Superior temporal gyrus (tissue), 1 donor: ENCODE results near the gene CA5A.
"Not testable (repeated sequence)": the region's sequence is repeated elsewhere in the genome, so short reads cannot be mapped to it uniquely, and the experiment has no call there.

Experiments used
- DNase-seq: peaks from one replicate; pipeline ENCODE4 v3.0.0-alpha.2; 2016; ENCODE audit errors: extremely low spot score

Gene CA5A

GRCh38 chr16:87868254-87869029 is 67.9 kb downstream of the CA5A start:
- peak; percentile 51 for DNase-seq

GRCh38 chr16:87865902-87866555 is 70.3 kb downstream of the CA5A start:
- DNase-seq = not testable (repeated sequence)

GRCh38 chr16:87864331-87864989 is 71.9 kb downstream of the CA5A start:
- no peak for DNase-seq

- DNase-seq = not testable (repeated sequence)
Observed at GRCh38 chr16:87863327-87863635, 73.0 kb downstream of the CA5A start.

DNA sequence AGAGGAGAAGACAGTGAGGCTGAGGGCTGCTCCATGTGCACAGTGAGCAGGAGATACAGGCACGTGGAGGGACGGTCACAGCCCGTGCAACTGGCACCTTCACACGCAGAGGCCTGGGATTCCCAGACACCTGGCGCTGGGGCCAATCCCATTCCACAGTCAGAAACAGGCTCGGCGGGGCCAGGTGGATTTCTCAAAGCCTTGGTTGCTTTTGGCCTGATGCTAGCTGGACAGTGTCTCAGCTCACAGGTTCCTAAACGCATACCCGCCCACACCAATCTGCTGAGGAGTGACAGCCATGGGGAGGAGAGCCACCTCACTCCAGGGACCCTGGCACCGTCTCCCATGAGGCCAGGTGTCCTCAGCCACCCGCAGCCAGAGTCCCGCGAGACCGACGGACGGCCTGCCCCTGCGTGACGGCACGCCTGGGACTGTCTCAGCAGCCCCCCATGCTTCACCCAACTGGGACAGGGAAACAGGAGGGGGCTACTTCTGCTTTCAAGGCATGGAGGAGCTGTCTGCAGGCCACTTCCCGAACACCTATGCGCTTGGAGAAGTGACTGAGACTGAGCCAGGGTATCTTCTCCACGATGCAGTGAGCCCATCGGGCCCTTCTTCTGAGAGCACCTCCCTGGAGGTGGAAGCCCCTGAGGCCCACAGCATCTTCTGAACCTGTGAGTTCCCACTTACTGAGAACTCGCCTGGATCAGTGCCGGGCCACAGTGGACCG is 73.6 kb downstream of the CA5A start:
- not testable (repeated sequence) for DNase-seq

- not testable (repeated sequence) for DNase-seq
Observed at GRCh38 chr16:87861300-87862099, 74.8 kb downstream of the CA5A start.

DNA sequence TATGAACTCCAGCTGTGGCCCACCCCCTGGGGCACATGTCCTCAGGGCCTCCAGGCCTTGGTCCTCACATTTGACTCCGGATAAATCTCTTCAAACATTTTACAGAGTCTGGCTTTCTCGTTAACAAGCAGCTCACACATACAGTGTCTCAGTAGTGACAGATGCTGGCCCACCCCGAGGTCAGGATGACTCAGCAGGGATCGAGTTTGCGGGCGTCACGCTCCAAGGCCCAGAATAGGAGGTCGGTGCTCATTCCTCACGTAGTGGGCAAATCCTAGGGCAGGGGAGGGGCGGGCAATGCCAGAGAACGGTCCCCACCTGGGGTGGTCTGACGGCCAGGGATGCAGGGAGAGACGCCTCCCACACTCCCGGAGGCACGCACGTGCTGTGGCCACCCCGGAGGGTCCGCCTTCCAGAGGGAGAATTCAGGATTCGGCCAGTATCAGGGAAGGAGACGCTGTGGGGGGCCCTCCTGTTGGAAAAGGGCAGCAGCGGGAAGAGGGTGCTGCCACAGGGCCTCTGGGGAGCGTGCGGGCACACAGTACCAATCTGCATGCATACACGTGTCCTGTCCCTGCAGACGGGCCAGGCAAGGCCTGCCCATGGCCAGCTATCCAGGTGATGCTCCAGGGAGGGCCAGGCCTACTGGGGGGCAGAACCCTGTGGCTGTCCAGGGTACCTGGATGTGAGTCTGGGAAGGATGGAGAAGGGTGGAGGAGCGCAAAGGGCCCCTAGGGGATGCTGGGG is 75.6 kb downstream of the CA5A start:
- no peak for DNase-seq

DNA sequence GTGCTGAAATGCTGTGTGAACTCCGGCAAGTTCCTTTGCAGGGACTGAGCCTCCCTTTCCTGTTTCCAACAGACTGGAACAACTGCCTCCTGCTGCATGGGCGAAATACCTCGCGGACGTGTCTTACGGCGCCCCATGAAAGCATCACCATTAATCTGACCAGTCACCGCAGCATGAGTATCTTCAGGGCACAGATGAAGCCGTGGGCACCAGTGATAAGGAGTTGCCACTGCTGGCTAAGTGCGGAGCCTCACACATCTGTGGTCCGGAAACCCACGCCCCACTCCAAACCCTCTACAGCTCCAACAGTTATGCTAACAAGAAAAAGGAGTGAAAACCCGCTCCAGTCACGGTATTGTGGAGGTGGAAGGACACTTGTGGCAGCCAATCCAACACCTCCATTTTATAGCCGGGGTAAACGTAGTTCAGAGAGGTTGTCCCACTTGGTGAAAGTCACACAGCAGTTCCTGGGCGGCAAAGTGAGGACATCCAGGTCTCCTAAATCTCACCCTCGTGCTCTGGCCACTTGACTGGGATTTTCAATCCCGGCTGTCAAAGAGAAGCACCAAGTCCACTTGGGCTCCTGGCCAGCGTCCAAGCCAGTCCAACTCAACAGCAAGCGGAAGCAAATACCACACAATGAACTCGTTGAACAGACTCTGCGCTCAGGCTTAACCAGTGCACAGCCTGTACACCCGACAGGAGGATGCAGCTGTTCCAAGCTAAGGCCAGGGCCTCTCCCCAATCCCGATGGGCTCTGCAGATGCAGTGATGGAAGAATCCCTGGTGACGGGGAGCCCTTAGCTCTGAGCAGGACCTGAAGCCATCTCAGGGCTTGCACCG is 78.0 kb downstream of the CA5A start:
- DNase-seq = peak; percentile 44

GRCh38 chr16:87856791-87857228 is 79.5 kb downstream of the CA5A start:
- no peak for DNase-seq

GRCh38 chr16:87855852-87856715 is 80.2 kb downstream of the CA5A start:
- no peak for DNase-seq

DNA sequence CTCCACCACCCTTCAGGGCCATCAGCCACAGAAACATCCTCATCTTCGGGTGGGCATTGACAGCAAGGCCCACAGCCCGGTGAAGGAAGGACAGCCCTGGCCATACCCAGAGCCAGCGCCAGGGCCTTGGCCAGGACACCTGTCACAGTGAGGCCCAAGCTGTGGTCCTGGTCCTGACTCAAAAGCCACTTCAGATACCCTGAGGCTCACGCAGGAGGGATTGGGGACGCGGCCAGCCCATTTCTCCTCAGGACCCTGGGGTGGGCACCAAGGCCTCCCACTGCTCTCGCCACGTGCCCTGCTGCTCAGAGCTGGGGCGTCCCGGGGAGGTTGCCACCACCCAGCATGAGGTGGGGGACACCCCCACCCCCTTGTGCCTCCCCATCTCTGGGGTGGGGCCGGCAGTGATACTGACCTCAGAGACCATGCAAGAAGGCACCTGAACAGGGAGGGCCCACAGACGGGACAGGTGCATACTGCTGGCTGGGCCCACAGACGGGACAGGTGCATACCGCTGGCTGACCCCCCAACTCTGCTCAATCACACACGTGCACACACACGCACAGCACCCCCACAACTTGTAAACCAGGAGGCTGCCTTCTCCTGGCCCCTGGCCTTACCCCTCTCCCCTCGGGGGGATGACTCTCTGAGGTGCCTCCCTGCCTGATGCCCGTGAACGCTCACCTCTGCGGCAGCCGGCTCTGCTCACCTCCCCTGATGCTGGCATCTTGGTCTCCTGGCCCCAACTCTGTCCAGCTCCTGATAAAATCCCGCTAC is 81.2 kb downstream of the CA5A start:
- DNase-seq = no peak

GRCh38 chr16:87854053-87854906 is 82.0 kb downstream of the CA5A start:
- DNase-seq = no peak

DNA sequence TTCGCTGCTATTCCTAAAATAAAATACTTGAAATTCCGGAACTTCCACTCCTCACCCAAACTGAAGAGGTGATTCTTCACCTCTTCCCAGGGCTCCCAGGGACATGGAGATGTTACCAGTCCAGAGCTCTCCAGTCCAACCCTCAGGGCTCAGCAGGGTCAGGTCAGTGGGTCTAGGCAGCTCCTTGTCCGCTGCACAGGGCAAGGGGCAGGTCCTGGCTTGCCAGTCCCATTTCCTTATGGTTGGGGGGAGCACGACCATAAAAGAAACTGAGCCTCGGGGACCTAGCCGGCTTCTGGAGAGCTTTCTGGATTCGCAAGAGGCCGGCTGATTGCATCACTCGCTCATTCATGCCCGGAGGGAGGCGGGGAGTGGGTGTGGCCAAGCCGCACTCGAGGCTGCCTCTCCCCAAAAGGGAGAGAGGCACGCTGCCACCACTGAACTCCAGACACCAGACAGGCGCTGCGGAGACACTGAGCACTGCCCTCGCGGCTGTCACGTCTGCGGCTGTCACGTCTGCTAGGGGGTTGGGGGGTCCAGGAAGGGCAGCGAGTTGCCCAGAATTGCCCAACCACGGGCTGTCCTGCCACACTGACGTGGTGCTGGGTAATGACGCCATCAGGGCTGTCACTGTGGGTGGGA is 82.8 kb downstream of the CA5A start:
- peak; percentile 83 for DNase-seq

DNA sequence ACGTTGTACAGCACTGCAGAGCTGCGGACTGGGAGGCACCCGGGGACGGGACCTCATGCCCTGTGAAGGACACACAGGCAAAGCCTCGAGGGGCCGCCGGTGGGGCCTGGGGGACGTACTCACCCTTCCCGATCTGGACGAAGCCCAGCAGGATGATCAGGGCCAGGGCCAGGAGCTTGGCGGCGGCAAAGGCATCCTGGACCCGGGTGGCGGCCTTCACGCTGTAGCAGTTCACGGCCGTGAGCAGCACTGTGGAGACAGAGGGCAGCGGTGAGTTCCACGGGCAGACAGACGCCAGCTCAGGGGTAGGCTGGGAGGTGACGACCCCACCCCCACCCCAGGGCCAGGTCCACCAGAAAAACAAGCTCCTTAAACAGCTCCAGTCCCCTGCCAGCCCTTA is 84.7 kb downstream of the CA5A start:
- DNase-seq = no peak

DNA sequence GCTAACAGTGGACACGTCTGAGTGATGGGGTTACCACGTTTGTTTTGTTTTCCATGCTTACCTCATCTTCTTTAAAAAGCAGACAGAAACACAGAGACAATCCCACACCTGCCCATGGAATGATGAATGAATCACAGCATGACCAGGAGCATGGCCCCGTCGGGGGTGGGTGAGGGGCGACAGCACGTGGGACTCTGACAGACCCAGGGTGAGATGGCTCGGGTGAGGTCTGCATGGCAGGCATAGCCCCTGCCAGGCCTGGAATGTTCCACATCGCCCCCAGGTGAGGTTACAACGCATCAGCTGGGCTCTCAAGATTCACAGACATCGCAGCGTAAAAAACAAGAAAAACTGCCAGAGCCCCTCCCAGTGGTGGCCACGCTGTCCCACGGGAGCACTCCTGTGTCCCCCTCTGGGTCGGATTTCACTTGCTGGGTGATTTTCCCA is 85.2 kb downstream of the CA5A start:
- DNase-seq = no peak
